GM12878 (cell line): ENCODE data around the gene FAM151A. TPM values are rescaled to one million over a fixed set of nuclear protein-coding genes. Genes with fewer than 3 reads are reported as not detected.

ENCODE experiments used
- ATAC-seq: fragments of 200-7000 bp; cut with Tn5 transposase; 3 replicates; pipeline ENCODE4 v1.9.1; 2020; ENCODE audit warnings: mild to moderate bottlenecking, moderate library complexity
- BruUV-seq: library from RNA; stranded (reverse); fragments of 400-500 nt; replicated peaks from 2 replicates; lab custom pipeline; 2021; lab: Mats Ljungman, UMichigan
- CTCF ChIA-PET: fragments of 300-600 bp; sonication (Branson Sonifier 250); formaldehyde crosslinking; extraction: SDS; loops from one replicate; lab custom pipeline; 2021; ENCODE audit warnings: inconsistent platforms; lab: Yijun Ruan, JAX
- POLR2A ChIA-PET: fragments of 350-600 bp; formaldehyde crosslinking; extraction: SDS; loops from one replicate; lab custom pipeline; 2021; ENCODE audit warnings: inconsistent platforms; lab: Charles Lee
- RAD21 ChIA-PET: fragments of 300-600 bp; sonication (Branson Sonifier 250); formaldehyde crosslinking; loops from one replicate; lab custom pipeline; 2023; ENCODE audit warnings: antibody characterized with exemption; ENCODE audit not compliant: unreplicated experiment; lab: Charles Lee
- SMC1A ChIA-PET: fragments of 300-600 bp; sonication (Branson Sonifier 250); formaldehyde crosslinking; loops from one replicate; lab custom pipeline; 2023; ENCODE audit not compliant: unreplicated experiment, uncharacterized antibody; lab: Charles Lee
- DNase-seq: peaks from one replicate; pipeline ENCODE4 v3.0.0-alpha.2; 2011; ENCODE audit warnings: low read depth, low spot score
- FAIRE-seq: peaks from 3 replicates; lab custom pipeline; 2011; peaks lifted over from hg19 to GRCh38; lab: Jason Lieb, UNC
- H2AFZ ChIP-seq: 2 replicates; pipeline ENCODE4 v1.6.0; 2011; ENCODE audit warnings: low read depth, low read length, control low read depth; ENCODE audit not compliant: control insufficient read depth
- H3K27ac ChIP-seq: 2 replicates; pipeline ENCODE4 v1.5.1; 2011; ENCODE audit warnings: control low read depth; ENCODE audit not compliant: control insufficient read depth, insufficient read depth
- H3K27me3 ChIP-seq, 2 experiments: replicated peaks in 1 of 2; 2 replicates each; pipeline versions ENCODE4 v1.6.0 to v1.6.1; 2011; ENCODE audit warnings: low read length in 1 of 2; ENCODE audit not compliant: control insufficient read depth in 2 of 2, insufficient read depth in 2 of 2
- H3K36me3 ChIP-seq, 2 experiments: 2 replicates each; pipeline ENCODE4 v1.5.1; 2011; ENCODE audit warnings: low read length in 1 of 2; ENCODE audit not compliant: control insufficient read depth in 2 of 2, insufficient read depth in 2 of 2
- H3K4me1 ChIP-seq: 2 replicates; pipeline ENCODE4 v1.6.1; 2011; ENCODE audit warnings: mild to moderate bottlenecking, low read length, moderate library complexity, mixed read lengths; ENCODE audit not compliant: control insufficient read depth, insufficient read depth
- H3K4me2 ChIP-seq: 2 replicates; pipeline ENCODE4 v1.6.0; 2011; ENCODE audit warnings: control low read depth; ENCODE audit not compliant: control insufficient read depth, insufficient read depth
- H3K4me3 ChIP-seq: fragments of 200-600 bp; sonication (generic); 2 replicates; pipeline ENCODE4 v1.5.1; 2016
- H3K79me2 ChIP-seq: 2 replicates; pipeline ENCODE4 v1.6.0; 2011; ENCODE audit warnings: low read length; ENCODE audit not compliant: control insufficient read depth, insufficient read depth
- H3K9ac ChIP-seq: 2 replicates; pipeline ENCODE4 v1.8.0; 2011; ENCODE audit warnings: low read length, control low read depth, mixed read lengths; ENCODE audit not compliant: control insufficient read depth, insufficient read depth
- H3K9me3 ChIP-seq: replicated peaks from 3 replicates; pipeline ENCODE4 v1.5.1; 2011; ENCODE audit warnings: mild to moderate bottlenecking, low read length; ENCODE audit not compliant: control insufficient read depth, insufficient read depth
- H4K20me1 ChIP-seq: 2 replicates; pipeline ENCODE4 v1.6.0; 2011; ENCODE audit not compliant: control insufficient read depth, insufficient read depth
- EP300 ChIP-seq, 2 experiments: fragments of 150-350 bp in 1 of 2; IDR thresholded peaks; 2 replicates each; pipeline ENCODE4 v1.6.1; 2011 to 2012; ENCODE audit warnings: low read depth in 2 of 2, low read length in 2 of 2, borderline replicate concordance in 1 of 2, improper control_type of control experiment in 1 of 2, inconsistent platforms in 1 of 2; ENCODE audit not compliant: control insufficient read depth in 1 of 2
- HDAC2 ChIP-seq: fragments of 200-600 bp; sonication (generic); IDR thresholded peaks from 2 replicates; pipeline ENCODE4 v1.6.1; 2017
- IKZF2 ChIP-seq, 2 experiments: fragments of 450-650 bp; IDR thresholded peaks; 2 replicates each; pipeline ENCODE4 v1.6.1; 2017; ENCODE audit warnings: mild to moderate bottlenecking in 2 of 2, moderate library complexity in 2 of 2
- NR2C1 ChIP-seq: fragments of 450-650 bp; IDR thresholded peaks from 2 replicates; pipeline ENCODE4 v1.6.1; 2017; ENCODE audit warnings: antibody characterized with exemption, mild to moderate bottlenecking, moderate library complexity
- RB1 ChIP-seq: fragments of 450-650 bp; formaldehyde crosslinking; IDR thresholded peaks from 2 replicates; pipeline ENCODE4 v1.6.1; 2017; ENCODE audit warnings: mild to moderate bottlenecking, borderline replicate concordance
- SMAD5 ChIP-seq: IDR thresholded peaks from 2 replicates; pipeline ENCODE4 v1.6.1; 2016; ENCODE audit warnings: antibody characterized with exemption, low read depth
- SUZ12 ChIP-seq: fragments of 200-600 bp; sonication (generic); IDR thresholded peaks from one replicate; pipeline ENCODE4 v1.6.1; 2018; ENCODE audit warnings: antibody characterized with exemption, mild to moderate bottlenecking; ENCODE audit not compliant: unreplicated experiment
- WRNIP1 ChIP-seq: IDR thresholded peaks from 2 replicates; pipeline ENCODE4 v1.6.1; 2011; ENCODE audit warnings: low read depth, low read length, improper control_type of control experiment, borderline replicate concordance
- WGBS: methylation state at CpG from one replicate; pipeline ENCODE4 v1.1.6; 2016; ENCODE audit warnings: low lambda C conversion rate; ENCODE audit not compliant: insufficient replicate concordance, insufficient coverage; ENCODE audit errors: missing lambda C conversion rate; 5-methylcytosine and 5-hydroxymethylcytosine counted together
- in situ Hi-C: fragments of 300-500 bp; cut with MboI; formaldehyde crosslinking; loops from 9 replicates; pipeline ENCODE4 v1.14.3; 2018; ENCODE audit warnings: mixed read lengths
- intact Hi-C: fragments of 100-400 bp; cut with micrococcal nuclease; formaldehyde crosslinking; loops from one replicate; pipeline ENCODE4 v1.14.2; 2022; ENCODE audit not compliant: unreplicated experiment
- polyA plus RNA-seq, 11 experiments: library from polyadenylated mRNA; depleted of rRNA in 4 of 11; unstranded in 6 of 11; stranded (reverse) in 5 of 11; fragments of >200 nt; fragmentation: Nextera tagmentation in 4 of 11; fragmentation: Illumina TruSeq in 1 of 11; extraction: Ambion mirVana in 4 of 11; extraction: Trizol in 1 of 11; gene quantifications; 1 replicate in 1 of 11; 2 replicates in 10 of 11; pipeline versions ENCODE4 v1.2.1 to v1.2.3, GENCODE V29; 2011 to 2016; ENCODE audit warnings: inconsistent platforms in 2 of 11, missing spikeins in 2 of 11, low read depth in 1 of 11
- total RNA-seq, 4 experiments: library from RNA; depleted of rRNA in 3 of 4; stranded (reverse); fragments of >200 nt in 3 of 4; fragmentation: Illumina TruSeq in 1 of 4; extraction: Trizol in 1 of 4; gene quantifications; 2 replicates each; pipeline versions ENCODE4 v1.2.1 to v1.2.3, GENCODE V29; 2013 to 2021
- TF ChIP-seq, protein P1 (sequence below): IDR thresholded peaks from 2 replicates; pipeline ENCODE4 v1.6.1; 2011; ENCODE audit warnings: low read depth, mild to moderate bottlenecking, low read length, moderate library complexity, borderline replicate concordance; ENCODE audit errors: extremely low read depth
- TF ChIP-seq, protein P2 (sequence below): fragments of 450-650 bp; IDR thresholded peaks from 2 replicates; pipeline ENCODE4 v1.6.1; 2017; ENCODE audit warnings: mild to moderate bottlenecking, moderate library complexity
- TF ChIP-seq, protein P3 (sequence below): fragments of 450-650 bp; IDR thresholded peaks from 2 replicates; pipeline ENCODE4 v1.6.1; 2017; ENCODE audit warnings: mild to moderate bottlenecking, low read depth, inconsistent platforms; ENCODE audit not compliant: poor library complexity, severe bottlenecking

FAM151A gene
- total and polyA plus RNA-seq, 10 of the 15 experiments (the other 5 are each of a cell fraction or from before 2014, with no cell fraction given): 0.09 to 0.34 (median 0.14) TPM; not detected in 5

DNA sequence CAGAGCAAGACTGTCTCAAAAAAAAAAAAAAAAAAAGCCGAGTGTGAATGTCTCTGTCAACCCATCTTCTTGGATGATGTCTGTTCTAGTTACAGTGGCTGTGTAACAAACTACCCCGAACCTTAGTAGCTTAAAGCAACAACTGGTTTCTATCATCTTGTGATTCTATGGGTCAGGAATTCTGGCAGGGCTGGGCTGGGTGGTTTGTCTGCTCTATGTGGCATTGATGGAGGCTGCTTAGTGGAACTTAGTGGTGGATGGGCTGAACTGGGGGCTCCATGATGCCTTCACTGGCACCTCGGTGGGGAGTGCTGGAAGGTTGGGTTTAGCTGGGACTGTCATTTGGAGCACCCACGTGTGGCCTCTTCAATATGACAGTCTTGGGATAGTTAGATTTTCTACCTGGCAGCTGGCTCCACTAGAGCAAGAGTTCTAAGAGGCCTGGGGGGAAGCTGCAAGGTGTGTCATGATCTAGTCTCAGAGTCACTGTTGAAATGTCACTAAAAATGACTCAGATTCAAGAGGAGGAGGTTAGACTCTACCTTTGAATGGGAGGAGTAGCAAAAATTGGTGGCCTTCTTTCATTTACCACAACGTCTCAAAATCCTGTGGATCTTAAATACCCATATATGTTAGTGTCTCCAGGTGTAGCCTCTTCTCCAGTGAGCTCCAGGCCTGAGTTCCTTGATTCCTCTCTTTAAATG is 56.7 kb downstream of the FAM151A start:
- RAD21 ChIA-PET: no interaction called here
- in situ Hi-C loops: no loop called here
- no peaks in the 10 kb centered on the region for H3K27me3 ChIP-seq
- H3K9ac ChIP-seq: no peak overlapping the region
- TF ChIP-seq RB1 (no peak), NR2C1 (no peak), SUZ12 (no peak), IKZF2 (IDR thresholded peaks at IDR 0.05) (no peak), SMAD5 (no peak), WRNIP1 (no peak), EP300 (IDR thresholded peaks at IDR 0.05; ENCODE audit: borderline replicate concordance in 1 of 2, control insufficient read depth in 1 of 2, low read depth in 2 of 2, low read length in 2 of 2) (no peak), HDAC2 (no peak)
- TF ChIP-seq, protein P1, sequence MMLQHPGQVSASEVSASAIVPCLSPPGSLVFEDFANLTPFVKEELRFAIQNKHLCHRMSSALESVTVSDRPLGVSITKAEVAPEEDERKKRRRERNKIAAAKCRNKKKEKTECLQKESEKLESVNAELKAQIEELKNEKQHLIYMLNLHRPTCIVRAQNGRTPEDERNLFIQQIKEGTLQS: no peak
- TF ChIP-seq, protein P2, sequence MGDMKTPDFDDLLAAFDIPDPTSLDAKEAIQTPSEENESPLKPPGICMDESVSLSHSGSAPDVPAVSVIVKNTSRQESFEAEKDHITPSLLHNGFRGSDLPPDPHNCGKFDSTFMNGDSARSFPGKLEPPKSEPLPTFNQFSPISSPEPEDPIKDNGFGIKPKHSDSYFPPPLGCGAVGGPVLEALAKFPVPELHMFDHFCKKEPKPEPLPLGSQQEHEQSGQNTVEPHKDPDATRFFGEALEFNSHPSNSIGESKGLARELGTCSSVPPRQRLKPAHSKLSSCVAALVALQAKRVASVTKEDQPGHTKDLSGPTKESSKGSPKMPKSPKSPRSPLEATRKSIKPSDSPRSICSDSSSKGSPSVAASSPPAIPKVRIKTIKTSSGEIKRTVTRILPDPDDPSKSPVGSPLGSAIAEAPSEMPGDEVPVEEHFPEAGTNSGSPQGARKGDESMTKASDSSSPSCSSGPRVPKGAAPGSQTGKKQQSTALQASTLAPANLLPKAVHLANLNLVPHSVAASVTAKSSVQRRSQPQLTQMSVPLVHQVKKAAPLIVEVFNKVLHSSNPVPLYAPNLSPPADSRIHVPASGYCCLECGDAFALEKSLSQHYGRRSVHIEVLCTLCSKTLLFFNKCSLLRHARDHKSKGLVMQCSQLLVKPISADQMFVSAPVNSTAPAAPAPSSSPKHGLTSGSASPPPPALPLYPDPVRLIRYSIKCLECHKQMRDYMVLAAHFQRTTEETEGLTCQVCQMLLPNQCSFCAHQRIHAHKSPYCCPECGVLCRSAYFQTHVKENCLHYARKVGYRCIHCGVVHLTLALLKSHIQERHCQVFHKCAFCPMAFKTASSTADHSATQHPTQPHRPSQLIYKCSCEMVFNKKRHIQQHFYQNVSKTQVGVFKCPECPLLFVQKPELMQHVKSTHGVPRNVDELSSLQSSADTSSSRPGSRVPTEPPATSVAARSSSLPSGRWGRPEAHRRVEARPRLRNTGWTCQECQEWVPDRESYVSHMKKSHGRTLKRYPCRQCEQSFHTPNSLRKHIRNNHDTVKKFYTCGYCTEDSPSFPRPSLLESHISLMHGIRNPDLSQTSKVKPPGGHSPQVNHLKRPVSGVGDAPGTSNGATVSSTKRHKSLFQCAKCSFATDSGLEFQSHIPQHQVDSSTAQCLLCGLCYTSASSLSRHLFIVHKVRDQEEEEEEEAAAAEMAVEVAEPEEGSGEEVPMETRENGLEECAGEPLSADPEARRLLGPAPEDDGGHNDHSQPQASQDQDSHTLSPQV: no peak
- TF ChIP-seq, protein P3, sequence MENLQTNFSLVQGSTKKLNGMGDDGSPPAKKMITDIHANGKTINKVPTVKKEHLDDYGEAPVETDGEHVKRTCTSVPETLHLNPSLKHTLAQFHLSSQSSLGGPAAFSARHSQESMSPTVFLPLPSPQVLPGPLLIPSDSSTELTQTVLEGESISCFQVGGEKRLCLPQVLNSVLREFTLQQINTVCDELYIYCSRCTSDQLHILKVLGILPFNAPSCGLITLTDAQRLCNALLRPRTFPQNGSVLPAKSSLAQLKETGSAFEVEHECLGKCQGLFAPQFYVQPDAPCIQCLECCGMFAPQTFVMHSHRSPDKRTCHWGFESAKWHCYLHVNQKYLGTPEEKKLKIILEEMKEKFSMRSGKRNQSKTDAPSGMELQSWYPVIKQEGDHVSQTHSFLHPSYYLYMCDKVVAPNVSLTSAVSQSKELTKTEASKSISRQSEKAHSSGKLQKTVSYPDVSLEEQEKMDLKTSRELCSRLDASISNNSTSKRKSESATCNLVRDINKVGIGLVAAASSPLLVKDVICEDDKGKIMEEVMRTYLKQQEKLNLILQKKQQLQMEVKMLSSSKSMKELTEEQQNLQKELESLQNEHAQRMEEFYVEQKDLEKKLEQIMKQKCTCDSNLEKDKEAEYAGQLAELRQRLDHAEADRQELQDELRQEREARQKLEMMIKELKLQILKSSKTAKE: no peak
- intact Hi-C loops: no loop called here
- no peak overlapping the region for H3K4me3 ChIP-seq
- H3K4me2 ChIP-seq: no peak overlapping the region
- CTCF ChIA-PET: interaction anchor here (0.6 kb wide), 1 partner anchor 437 kb away, joined by 5 read pairs; no protein-coding TSS in a partner anchor
- no peak for FAIRE-seq
- WGBS: 1% methylated on average over 5 of the region's 5 CpGs
- no TSS peak for BruUV-seq
- ATAC-seq: no peak
- DNase-seq: no peak
- H2AFZ ChIP-seq: no peak overlapping the region
- H3K79me2 ChIP-seq: no peaks in the 10 kb centered on the region
- SMC1A ChIA-PET: interaction anchor here (0.6 kb wide), 1 partner anchor 36 kb away, joined by 3 read pairs; no protein-coding TSS in a partner anchor
- no peaks in the 10 kb centered on the region for H3K4me1 ChIP-seq
- no peak overlapping the region for H3K27ac ChIP-seq
- no peaks in the 10 kb centered on the region for H4K20me1 ChIP-seq
- H3K36me3 ChIP-seq: no peaks in the 10 kb centered on the region
- H3K9me3 ChIP-seq: no peaks in the 10 kb centered on the region
- POLR2A ChIA-PET: no interaction called here
